ENCODE data around the gene SYN1. TPM values are rescaled to one million over a fixed set of nuclear protein-coding genes. Genes with fewer than 3 reads are reported as not detected.
A peak's percentile ranks its signal among the peaks of the same experiment; 100 is the strongest.

The SYN1 gene
- total RNA-seq, 1 donor from 2014 or later = 5.7 TPM

GRCh38 chrX:47613082-47613481 is 6.6 kb downstream of the SYN1 start:
- no peak for TF ChIP-seq CTCF (IDR thresholded peaks at IDR 0.05)
- H3K36me3 ChIP-seq = no peaks in the 10 kb centered on the region
- H3K9me3 ChIP-seq = no peaks in the 10 kb centered on the region
- no peak overlapping the region for H3K4me3 ChIP-seq
- DNase-seq (ENCODE audit: low spot score in 2 of 2) = no peak
- no peak overlapping the region for H3K27ac ChIP-seq
- intact Hi-C loops (cut with DNase I) = no loop called here
- no peaks in the 10 kb centered on the region for H3K4me1 ChIP-seq
- H3K27me3 ChIP-seq = no peaks in the 10 kb centered on the region

GRCh38 chrX:47612418-47612817 is 7.2 kb downstream of the SYN1 start:
- H3K27ac ChIP-seq = no peak overlapping the region
- no peak for TF ChIP-seq CTCF (IDR thresholded peaks at IDR 0.05)
- no peaks in the 10 kb centered on the region for H3K9me3 ChIP-seq
- H3K4me1 ChIP-seq = no peaks in the 10 kb centered on the region
- no peak for DNase-seq (ENCODE audit: low spot score in 2 of 2)
- no peaks in the 10 kb centered on the region for H3K27me3 ChIP-seq
- no peak overlapping the region for H3K4me3 ChIP-seq
- no peaks in the 10 kb centered on the region for H3K36me3 ChIP-seq
- intact Hi-C loops (cut with DNase I) = no loop called here

GRCh38 chrX:47611926-47612325 is 7.7 kb downstream of the SYN1 start:
- intact Hi-C loops (cut with DNase I) = no loop called here
- DNase-seq (ENCODE audit: low spot score in 2 of 2) = no peak
- H3K4me1 ChIP-seq = no peaks in the 10 kb centered on the region
- H3K36me3 ChIP-seq = no peaks in the 10 kb centered on the region
- no peak for TF ChIP-seq CTCF (IDR thresholded peaks at IDR 0.05)
- H3K4me3 ChIP-seq = no peak overlapping the region
- H3K9me3 ChIP-seq = no peaks in the 10 kb centered on the region
- no peak overlapping the region for H3K27ac ChIP-seq
- H3K27me3 ChIP-seq = no peaks in the 10 kb centered on the region

GRCh38 chrX:47611489-47611888 is 8.2 kb downstream of the SYN1 start:
- no peak overlapping the region for H3K27ac ChIP-seq
- no peak for TF ChIP-seq CTCF (IDR thresholded peaks at IDR 0.05)
- H3K36me3 ChIP-seq = no peaks in the 10 kb centered on the region
- H3K27me3 ChIP-seq = no peaks in the 10 kb centered on the region
- intact Hi-C loops (cut with DNase I) = no loop called here
- H3K4me3 ChIP-seq = no peak overlapping the region
- H3K9me3 ChIP-seq = no peaks in the 10 kb centered on the region
- no peak for DNase-seq (ENCODE audit: low spot score in 2 of 2)
- H3K4me1 ChIP-seq = no peaks in the 10 kb centered on the region

- Histone ChIP-seq H3K27ac (no peak overlapping the region), H3K4me3 (no peak overlapping the region), H3K4me1 (no peaks in the 10 kb centered on the region), H3K9me3 (no peaks in the 10 kb centered on the region), H3K36me3 (no peaks in the 10 kb centered on the region), H3K27me3 (no peaks in the 10 kb centered on the region)
- no peak for TF ChIP-seq CTCF (IDR thresholded peaks at IDR 0.05)
- intact Hi-C loops (cut with DNase I) = no loop called here
- peak in 1 of 2 donors; percentile 22 for DNase-seq (ENCODE audit: low spot score in 2 of 2)
These were observed 9.1 kb downstream of the SYN1 start for GRCh38 chrX:47610511-47610910.

- no peak overlapping the region for H3K4me3 ChIP-seq
- H3K27me3 ChIP-seq = no peaks in the 10 kb centered on the region
- no peaks in the 10 kb centered on the region for H3K4me1 ChIP-seq
- H3K36me3 ChIP-seq = no peaks in the 10 kb centered on the region
- peak in 1 of 2 donors; percentile 3 for DNase-seq (ENCODE audit: low spot score in 2 of 2)
- no peak overlapping the region for H3K27ac ChIP-seq
- intact Hi-C loops (cut with DNase I) = no loop called here
- no peaks in the 10 kb centered on the region for H3K9me3 ChIP-seq
- TF ChIP-seq CTCF (IDR thresholded peaks at IDR 0.05) = no peak
These were observed 11.4 kb downstream of the SYN1 start for GRCh38 chrX:47608130-47608810.

All from ascending aorta (tissue), 2 donors.